Measurements from ENCODE around the gene HES4.
"Not testable (repeated sequence)": the region's sequence is repeated elsewhere in the genome, so short reads cannot be mapped to it uniquely, and the experiment has no call there.

Gene HES4

GRCh38 chr1:997993-998744 is 1.7 kb downstream of the HES4 start:
- DNase-seq: no peak

- DNase-seq: no peak
These were observed 2.2 kb downstream of the HES4 start for GRCh38 chr1:997713-997992.

- DNase-seq: no peak
These were observed 2.8 kb downstream of the HES4 start for GRCh38 chr1:996851-997712.

GRCh38 chr1:995665-996633 is 3.9 kb downstream of the HES4 start:
- DNase-seq: no peak

- DNase-seq: not testable (repeated sequence)
These were observed 5.4 kb downstream of the HES4 start for GRCh38 chr1:994546-994945.

GRCh38 chr1:993379-993995 is 6.4 kb downstream of the HES4 start:
- DNase-seq: no peak

GRCh38 chr1:992362-992761 is 7.5 kb downstream of the HES4 start:
- no peak for DNase-seq

- no peak for DNase-seq
These were observed 8.0 kb downstream of the HES4 start for GRCh38 chr1:991895-992294.

GRCh38 chr1:991275-991674 is 8.6 kb downstream of the HES4 start:
- DNase-seq: not testable (repeated sequence)

GRCh38 chr1:988061-988460 is 11.8 kb downstream of the HES4 start:
- not testable (repeated sequence) for DNase-seq

GRCh38 chr1:985126-985525 is 14.8 kb downstream of the HES4 start:
- DNase-seq: no peak

GRCh38 chr1:984476-984814 is 15.5 kb downstream of the HES4 start:
- DNase-seq: no peak

GRCh38 chr1:983798-984475 is 16.0 kb downstream of the HES4 start:
- peak in 1 of 2 experiments; percentile 22 for DNase-seq

GRCh38 chr1:982765-983436 is 17.0 kb downstream of the HES4 start:
- no peak for DNase-seq

GRCh38 chr1:981955-982558 is 17.8 kb downstream of the HES4 start, which contains the start of gene PERM1:
TSS of gene PERM1 (minus strand) at chr1:982093. CDS start at chr1:981029, 1,064 bp downstream.
- no peak for DNase-seq

GRCh38 chr1:981491-981954 is 18.4 kb downstream of the HES4 start:
- no peak for DNase-seq

GRCh38 chr1:980602-981395 is 19.1 kb downstream of the HES4 start:
- DNase-seq: no peak

- no peak for DNase-seq
These were observed 19.7 kb downstream of the HES4 start for GRCh38 chr1:980137-980571.

GRCh38 chr1:979744-980072 is 20.2 kb downstream of the HES4 start:
- DNase-seq: no peak

All from NCI-H524 (cell line).